Pancreas (tissue), 10 donors: ENCODE measurements around the gene SULT1A1. TPM values are rescaled to one million over a fixed set of nuclear protein-coding genes. Genes with fewer than 3 reads are reported as not detected.
"Not testable (repeated sequence)": the region's sequence is repeated elsewhere in the genome, so short reads cannot be mapped to it uniquely, and the experiment has no call there.

Experiments
- ATAC-seq, 4 donors: fragments of 200-7000 bp; cut with Tn5 transposase; one replicate each; pipeline versions ENCODE4 v1.8.0 to v1.9.1; 2020; ENCODE audit warnings: mild to moderate bottlenecking in 4 of 4, moderate library complexity in 4 of 4
- DNase-seq, 6 donors: peaks; one replicate each; pipeline ENCODE4 v3.0.0-alpha.2; 2020
- FAIRE-seq: peaks from 2 replicates; lab custom pipeline; 2012; peaks lifted over from hg19 to GRCh38; lab: Jason Lieb, UNC
- H3K27ac ChIP-seq, 4 donors: fragments of 200-600 bp; sonication (generic); 1 replicate in 3 of 4; 2 replicates in 1 of 4; pipeline versions ENCODE4 v1.5.0 to v1.8.0; 2020
- H3K27me3 ChIP-seq, 4 donors: fragments of 200-600 bp; one replicate each; pipeline ENCODE4 v1.8.0; 2021
- H3K36me3 ChIP-seq, 3 donors: fragments of 200-600 bp; sonication (generic) in 1 of 3; one replicate each; pipeline versions ENCODE4 v1.5.0 to v1.8.0; 2020 to 2021
- H3K4me1 ChIP-seq, 3 donors: fragments of 200-600 bp; one replicate each; pipeline ENCODE4 v1.8.0; 2021
- H3K4me3 ChIP-seq, 4 donors: fragments of 200-600 bp; sonication (generic) in 2 of 4; one replicate each; pipeline versions ENCODE4 v1.5.0 to v1.8.0; 2020 to 2021
- H3K9me3 ChIP-seq, 4 donors: fragments of 200-600 bp; one replicate each; pipeline ENCODE4 v1.8.0; 2021
- CTCF ChIP-seq, 4 donors: fragments of 200-600 bp; sonication (generic) in 3 of 4; IDR thresholded peaks; one replicate each; pipeline versions ENCODE4 v1.5.0 to v1.8.0; 2021; ENCODE audit warnings: antibody characterized with exemption in 4 of 4
- WGBS, 2 donors: extraction: QIAGEN DNeasy Blood & Tissue Kit; methylation state at CpG; one replicate each; pipeline ENCODE4 v1.1.7; 2013; 5-methylcytosine and 5-hydroxymethylcytosine counted together
- intact Hi-C, 3 donors: fragments of 100-400 bp; cut with DNase I; formaldehyde crosslinking; loops; one replicate each; pipeline versions ENCODE4 v1.11.1 to v1.14.2; 2022
- polyA plus RNA-seq, 2 donors: library from polyadenylated mRNA; stranded (reverse); fragments of 200-250 nt; gene quantifications; one replicate each; pipeline ENCODE4 v1.2.3, GENCODE V29; 2013
- total RNA-seq, 6 donors: library from RNA; stranded (reverse); fragmentation: NEBNext Ultra II Directional in 4 of 6; extraction: Animal tissue kit (Norgen Biotek cat#: 25700) in 4 of 6; gene quantifications; one replicate each; pipeline versions ENCODE4 v1.2.1 to v1.2.4, GENCODE V29; 2021 to 2023
- donor health status: healthy with polysubstance abuse.
- donor health status: DM: no; HTN: no; CAD: no; lungs with moderate emphysema.
- donor health status: DM: no; HTN: no; CAD: no.
- donor health status: control.
- donor health status: control.
- donor health status: Bipolar disorder and iron deficiency.
- donor health status: DM: yes; HTN: yes; CAD: no.
- donor health status: DM: no; HTN: no; CAD: no.
- donor health status: DM: no; HTN: no; CAD: no.
- donor health status: DM: yes; HTN: yes; CAD: no.

The SULT1A1 gene
- total and polyA plus RNA-seq, 8 donors, result 5.7 to 46.7 (median 12.2) TPM

GRCh38 chr16:28606291-28607115 is 3.3 kb downstream of the SULT1A1 start:
- Histone ChIP-seq H3K4me1 (peaks cover 7 to 16% (median 15%) of the 10 kb centered on the region in 3 donors), H3K9me3 (no peaks in the 10 kb centered on the region), H3K36me3 (no peaks in the 10 kb centered on the region), H3K27ac (no peak overlapping the region), H3K27me3 (no peaks in the 10 kb centered on the region), H3K4me3 (no peak overlapping the region)
- no peak for FAIRE-seq
- peak in 3 of 6 donors; percentile 5 to 82 (median 36) for DNase-seq
- intact Hi-C loops, result no loop called here
- ATAC-seq, result no peak
- 89 to 94% methylated on average over 16 of the region's 16 CpGs for WGBS, 2 donors
- no peak for TF ChIP-seq CTCF (IDR thresholded peaks at IDR 0.05)

DNA sequence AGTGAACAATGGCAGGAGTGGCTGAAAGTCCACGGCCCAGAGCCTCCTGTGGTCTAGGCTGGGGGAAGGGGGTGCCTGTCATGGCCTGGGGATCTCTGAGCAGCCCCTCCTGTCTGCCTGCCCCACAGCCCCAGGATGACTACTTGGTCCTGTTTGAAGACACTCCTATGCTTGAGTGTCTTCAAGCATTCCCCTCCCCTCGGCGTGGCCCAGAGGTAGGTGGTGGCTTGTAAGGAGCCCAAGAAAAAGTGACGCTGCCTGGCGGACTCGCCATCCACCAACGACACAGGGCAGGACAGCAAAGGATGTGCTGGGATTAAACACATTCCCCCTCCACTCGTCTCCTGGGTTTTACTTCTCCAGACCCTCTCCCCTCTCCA is 5.7 kb downstream of the SULT1A1 start:
- Histone ChIP-seq H3K4me1 (peaks cover 0 to under 1% (median under 1%) of the 10 kb centered on the region in 3 donors), H3K27ac (no peak overlapping the region), H3K9me3 (no peaks in the 10 kb centered on the region), H3K27me3 (no peaks in the 10 kb centered on the region), H3K36me3 (no peaks in the 10 kb centered on the region), H3K4me3 (no peak overlapping the region)
- FAIRE-seq (no peak), DNase-seq (peak in 1 of 6 donors; percentile 9), ATAC-seq (no peak)
- intact Hi-C loops, result no loop called here
- TF ChIP-seq CTCF (IDR thresholded peaks at IDR 0.05), result no peak
- WGBS, 2 donors, result 77 to 79% methylated on average over 8 of the region's 8 CpGs

GRCh38 chr16:28603381-28604185 is 6.3 kb downstream of the SULT1A1 start:
- no peak for TF ChIP-seq CTCF (IDR thresholded peaks at IDR 0.05)
- H3K4me3 ChIP-seq, result no peak overlapping the region
- no peaks in the 10 kb centered on the region for H3K9me3 ChIP-seq
- H3K36me3 ChIP-seq, result no peaks in the 10 kb centered on the region
- no peak overlapping the region for H3K27ac ChIP-seq
- 84 to 85% methylated on average over 11 of the region's 11 CpGs for WGBS, 2 donors
- peak in 2 of 6 donors; percentile 8 to 80 for DNase-seq
- no peaks in the 10 kb centered on the region for H3K27me3 ChIP-seq
- FAIRE-seq, result no peak
- no peak for ATAC-seq
- intact Hi-C loops, result no loop called here
- H3K4me1 ChIP-seq, result no peaks in the 10 kb centered on the region

DNA sequence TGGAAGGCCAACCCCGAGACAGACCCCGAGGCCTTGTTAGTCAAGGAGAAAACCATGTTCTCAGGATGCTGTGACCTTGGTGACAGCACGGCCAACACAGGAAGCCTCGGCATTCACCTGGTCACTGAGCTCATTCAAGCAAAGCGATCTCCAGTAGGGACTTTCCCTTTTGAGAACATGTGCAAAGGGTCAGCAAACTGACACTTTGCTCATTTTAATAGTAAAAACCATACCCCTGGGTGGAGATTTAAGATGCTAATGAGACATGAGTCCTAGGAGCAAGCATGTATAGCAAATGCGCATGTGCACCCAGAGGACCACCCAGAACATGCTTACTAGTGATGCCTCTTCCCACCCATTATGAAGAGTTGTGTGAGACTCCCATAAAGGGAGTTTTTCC is 7.3 kb downstream of the SULT1A1 start:
- DNase-seq (no peak), ATAC-seq (no peak), FAIRE-seq (no peak)
- H3K27me3 ChIP-seq, result no peaks in the 10 kb centered on the region
- no peak overlapping the region for H3K4me3 ChIP-seq
- no peaks in the 10 kb centered on the region for H3K9me3 ChIP-seq
- intact Hi-C loops, result no loop called here
- no peaks in the 10 kb centered on the region for H3K4me1 ChIP-seq
- H3K36me3 ChIP-seq, result no peaks in the 10 kb centered on the region
- 40 to 47% methylated on average over 4 to 6 of the region's 6 CpGs for WGBS, 2 donors
- TF ChIP-seq CTCF (IDR thresholded peaks at IDR 0.05), result no peak
- H3K27ac ChIP-seq, result no peak overlapping the region

- intact Hi-C loops, H3K36me3 ChIP-seq, H3K27me3 ChIP-seq, FAIRE-seq, H3K4me3 ChIP-seq, H3K9me3 ChIP-seq, ATAC-seq, H3K4me1 ChIP-seq, H3K27ac ChIP-seq: not testable (repeated sequence)
- DNase-seq, result peak in 1 of 6 donors; percentile 7
- 85 to 87% methylated on average over 2 to 5 of the region's 10 CpGs for WGBS, 2 donors
Observed at GRCh38 chr16:28602062-28602461, 7.8 kb downstream of the SULT1A1 start.

DNA sequence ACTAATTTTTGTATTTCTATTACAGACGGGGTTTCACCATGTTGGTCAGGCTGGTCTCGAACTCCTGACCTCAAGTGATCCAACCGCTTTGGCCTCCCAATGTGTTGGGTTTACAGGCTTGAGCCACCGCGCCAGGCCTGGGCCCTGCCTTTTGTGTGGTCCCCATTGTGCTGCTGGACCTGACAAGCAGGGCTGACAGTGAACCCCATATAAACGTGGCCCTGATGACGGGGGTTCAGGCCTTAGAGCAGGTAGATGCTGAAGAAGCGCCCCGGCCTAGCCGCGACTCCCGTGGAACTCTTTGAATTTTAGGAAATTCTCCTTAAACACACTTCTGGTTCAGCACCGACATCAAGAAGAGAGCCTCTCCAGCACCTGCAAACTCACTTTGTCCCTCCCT is 8.3 kb downstream of the SULT1A1 start:
- H3K27ac ChIP-seq, H3K4me1 ChIP-seq, FAIRE-seq, H3K27me3 ChIP-seq, ATAC-seq, H3K36me3 ChIP-seq, intact Hi-C loops, H3K4me3 ChIP-seq, H3K9me3 ChIP-seq: not testable (repeated sequence)
- peak in 1 of 6 donors; percentile 15 for DNase-seq
- WGBS, 2 donors, result 89 to 93% methylated on average over 11 to 12 of the region's 13 CpGs

DNA sequence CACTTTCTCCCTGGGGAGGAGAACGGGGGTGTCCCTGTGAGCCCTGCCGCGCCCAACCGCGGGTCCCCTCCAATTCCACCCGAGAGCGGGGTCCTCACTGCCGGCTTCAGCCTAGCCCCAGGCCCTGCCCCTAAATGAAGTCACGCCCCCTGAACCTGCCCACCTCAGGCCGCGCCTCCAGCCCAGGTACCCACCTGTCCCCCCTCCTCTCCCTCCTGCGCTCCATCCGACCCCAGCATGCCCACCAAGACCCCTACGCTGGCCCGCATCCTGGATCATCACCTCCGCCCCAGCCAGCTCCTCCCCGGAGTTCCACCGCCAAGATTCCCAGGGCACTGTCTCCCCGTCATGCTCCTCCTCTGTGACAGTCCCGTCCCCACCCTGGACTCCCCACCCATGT is 8.9 kb downstream of the SULT1A1 start:
- 59 to 81% methylated on average over 7 to 10 of the region's 20 CpGs for WGBS, 2 donors
- H3K9me3 ChIP-seq, H3K4me1 ChIP-seq, H3K27me3 ChIP-seq, H3K4me3 ChIP-seq, H3K36me3 ChIP-seq, H3K27ac ChIP-seq, ATAC-seq, FAIRE-seq, intact Hi-C loops: not testable (repeated sequence)
- DNase-seq, result peak in 1 of 6 donors; percentile 21
